Fibroblast of skin of right quadriceps (primary cell): Measurements from ENCODE around the gene SLC24A5.

Source experiments
- DNase-seq: peaks from one replicate; pipeline ENCODE4 v3.0.0-alpha.2; 2013

SLC24A5 gene

GRCh38 chr15:48120745-48121144, at the start of gene SLC24A5:
SLC24A5 (plus strand) TSS chr15:48120990; CDS start chr15:48121045, 55 bp downstream.
- DNase-seq: no peak

GRCh38 chr15:48072941-48073340, 47.8 kb upstream of the SLC24A5 start:
- DNase-seq: no peak

- no peak for DNase-seq
These were observed 46.9 kb upstream of the SLC24A5 start for GRCh38 chr15:48073881-48074280.

- DNase-seq: peak; percentile 17
These were observed 44.3 kb upstream of the SLC24A5 start for GRCh38 chr15:48076454-48076853.

GRCh38 chr15:48077616-48078184, 43.1 kb upstream of the SLC24A5 start:
- no peak for DNase-seq

GRCh38 chr15:48084759-48085590, 35.8 kb upstream of the SLC24A5 start:
- DNase-seq: peak; percentile 38

GRCh38 chr15:48085591-48085930, 35.2 kb upstream of the SLC24A5 start:
- DNase-seq: no peak

GRCh38 chr15:48086133-48086532, 34.7 kb upstream of the SLC24A5 start:
- no peak for DNase-seq

- DNase-seq: peak; percentile 78
These were observed 34.2 kb upstream of the SLC24A5 start for GRCh38 chr15:48086576-48086975.

GRCh38 chr15:48087844-48088243, 32.9 kb upstream of the SLC24A5 start:
- no peak for DNase-seq

GRCh38 chr15:48089702-48090101, 31.1 kb upstream of the SLC24A5 start:
- no peak for DNase-seq

- no peak for DNase-seq
These were observed 30.7 kb upstream of the SLC24A5 start for GRCh38 chr15:48090115-48090514.

- DNase-seq: no peak
These were observed 30.1 kb upstream of the SLC24A5 start for GRCh38 chr15:48090666-48091065.

- no peak for DNase-seq
These were observed 29.3 kb upstream of the SLC24A5 start for GRCh38 chr15:48091522-48091921.

GRCh38 chr15:48096355-48096786, 24.4 kb upstream of the SLC24A5 start:
- no peak for DNase-seq

- peak; percentile 94 for DNase-seq
These were observed 24.0 kb upstream of the SLC24A5 start for GRCh38 chr15:48096813-48097212.

GRCh38 chr15:48097264-48097663, 23.5 kb upstream of the SLC24A5 start:
- no peak for DNase-seq

GRCh38 chr15:48101376-48101961, 19.3 kb upstream of the SLC24A5 start:
- DNase-seq: no peak

- no peak for DNase-seq
These were observed 18.6 kb upstream of the SLC24A5 start for GRCh38 chr15:48102167-48102566.

- no peak for DNase-seq
These were observed 17.1 kb upstream of the SLC24A5 start for GRCh38 chr15:48103647-48104046.

GRCh38 chr15:48105936-48106335, 14.9 kb upstream of the SLC24A5 start:
- no peak for DNase-seq

- no peak for DNase-seq
These were observed 11.6 kb upstream of the SLC24A5 start for GRCh38 chr15:48109212-48109611.

GRCh38 chr15:48109856-48110531, 10.8 kb upstream of the SLC24A5 start:
- DNase-seq: no peak

GRCh38 chr15:48112242-48112641, 8.5 kb upstream of the SLC24A5 start:
- peak; percentile 32 for DNase-seq
